AG04449 (cell line): ENCODE measurements around the gene DISP3.

Experiments
- CTCF ChIA-PET: fragments of 350-600 bp; formaldehyde crosslinking; extraction: SDS; loops from one replicate; lab custom pipeline; 2021; ENCODE audit warnings: antibody characterized with exemption; lab: Yijun Ruan, JAX
- POLR2A ChIA-PET: fragments of 400-600, 350-600 bp; formaldehyde crosslinking; extraction: SDS; loops from one replicate; lab custom pipeline; 2020; ENCODE audit warnings: antibody characterized with exemption, inconsistent platforms; lab: Yijun Ruan, JAX
- DNase-seq: peaks from one replicate; pipeline ENCODE4 v3.0.0-alpha.2; 2010; ENCODE audit warnings: low read depth, low spot score
- H3K4me3 ChIP-seq: 2 replicates; pipeline ENCODE4 v1.5.1; 2011; ENCODE audit warnings: low read depth, mild to moderate bottlenecking, control low read depth, low read length
- CTCF ChIP-seq: IDR thresholded peaks from one replicate; pipeline ENCODE4 v1.5.1; 2011; ENCODE audit warnings: mild to moderate bottlenecking, moderate library complexity, low read length, control low read depth, inconsistent platforms; ENCODE audit not compliant: insufficient read depth; ENCODE audit errors: missing control alignments

DISP3 gene

DNA sequence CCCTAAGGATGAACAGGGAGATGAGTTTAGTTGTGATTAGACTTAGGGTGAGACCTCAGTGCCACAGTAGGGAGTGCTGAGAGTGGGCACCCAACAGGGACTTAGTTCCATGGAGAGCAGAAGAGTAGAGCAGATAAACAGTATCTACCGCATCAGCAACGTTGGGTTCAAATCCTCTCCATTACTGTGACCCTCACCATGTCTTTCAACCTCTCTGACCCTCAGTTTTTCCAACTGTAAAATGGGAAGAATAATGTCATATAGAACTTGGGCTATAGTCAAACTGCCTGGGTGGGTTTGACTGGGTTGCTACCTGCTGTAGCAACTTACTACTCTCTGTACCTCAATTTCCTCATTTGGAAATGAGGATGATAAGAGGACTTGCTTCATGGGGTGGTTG is 6.7 kb upstream of the DISP3 start:
- TF ChIP-seq CTCF, result no peak
- no peak for DNase-seq
- no peak overlapping the region for H3K4me3 ChIP-seq
- ChIA-PET POLR2A (no interaction called here), CTCF (no interaction called here)

DNA sequence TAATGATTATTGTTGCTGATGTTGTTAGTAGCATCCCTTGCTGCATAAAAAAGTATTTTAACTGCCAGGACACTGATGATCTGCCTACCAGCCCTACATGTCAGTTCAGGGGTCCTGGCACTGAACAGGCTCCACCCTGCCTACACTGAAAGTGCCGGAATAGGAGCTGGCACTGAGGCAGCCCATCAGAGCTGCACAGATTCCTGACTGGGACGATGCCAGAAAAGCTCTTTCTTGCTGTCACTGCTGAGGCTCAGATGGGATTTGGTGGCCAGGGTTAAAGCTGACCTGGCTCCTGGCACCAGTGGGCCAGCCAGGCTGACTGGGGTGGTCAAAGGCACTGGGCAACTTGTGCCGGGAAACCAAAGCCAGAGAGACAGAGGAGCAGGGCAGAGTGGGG is 6.2 kb upstream of the DISP3 start:
- TF ChIP-seq CTCF, result no peak
- POLR2A ChIA-PET, result no interaction called here
- H3K4me3 ChIP-seq, result no peak overlapping the region
- CTCF ChIA-PET, result no interaction called here
- no peak for DNase-seq

DNA sequence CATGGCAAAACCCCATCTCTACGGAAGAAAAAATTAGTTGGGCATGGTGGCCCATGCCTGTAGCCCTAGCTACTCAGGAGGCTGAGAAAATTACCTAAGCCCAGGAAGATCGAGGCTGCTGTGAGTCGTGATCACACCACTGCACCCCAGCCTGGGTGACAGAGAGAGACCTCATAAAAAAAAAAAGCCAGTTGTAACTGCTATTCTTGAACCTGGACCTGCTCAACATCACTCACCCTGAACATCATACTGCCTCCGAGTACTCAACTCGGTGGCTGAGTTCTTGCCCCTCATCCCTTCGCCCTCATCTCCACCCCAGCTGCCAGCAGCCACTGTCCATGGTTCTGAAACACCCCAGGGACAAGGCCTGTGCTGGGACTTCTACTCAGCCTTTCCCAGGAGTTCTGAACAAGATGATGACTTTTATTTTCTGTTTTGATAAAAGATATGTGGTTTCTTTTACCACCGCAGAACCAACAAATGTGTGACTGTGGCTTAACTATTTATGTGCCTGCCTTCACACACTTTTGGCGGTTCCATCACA is 5.4 kb upstream of the DISP3 start:
- ChIA-PET CTCF (no interaction called here), POLR2A (no interaction called here)
- DNase-seq, result no peak
- no peak overlapping the region for H3K4me3 ChIP-seq
- no peak for TF ChIP-seq CTCF

DNA sequence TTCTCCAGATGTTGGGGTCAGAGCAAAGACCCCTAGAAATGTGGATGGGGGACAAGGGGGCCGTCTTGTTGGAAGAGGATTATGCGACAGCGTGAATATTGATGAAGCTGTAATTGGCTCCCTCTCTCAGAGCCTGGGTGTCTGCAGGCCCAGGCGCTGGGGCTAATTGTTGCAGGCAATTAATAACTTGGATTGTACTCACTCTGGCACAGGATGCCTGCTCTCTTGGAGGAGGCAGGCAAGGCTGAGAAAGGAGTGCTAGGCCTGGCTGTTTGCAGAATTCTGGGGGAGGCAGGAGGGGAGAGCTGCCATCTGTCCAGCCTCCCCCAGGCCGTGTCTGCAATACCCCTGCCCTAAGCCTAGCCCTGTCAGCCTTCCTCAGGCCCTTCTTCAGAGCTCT is 4.1 kb upstream of the DISP3 start:
- DNase-seq, result no peak
- ChIA-PET CTCF (no interaction called here), POLR2A (no interaction called here)
- H3K4me3 ChIP-seq, result no peak overlapping the region
- no peak for TF ChIP-seq CTCF

- no peak for TF ChIP-seq CTCF
- no peak overlapping the region for H3K4me3 ChIP-seq
- ChIA-PET CTCF (no interaction called here), POLR2A (no interaction called here)
- DNase-seq, result no peak
These were observed 3.2 kb upstream of the DISP3 start for GRCh38 chr1:11475748-11476147.

GRCh38 chr1:11479375-11479979 is 522 bp downstream of the DISP3 start:
- POLR2A ChIA-PET, result no interaction called here
- CTCF ChIA-PET, result interaction anchor here (0.6 to 0.7 kb wide), 2 partner anchors 164 to 374 kb away, joined by 3 read pairs; no protein-coding TSS in a partner anchor
- H3K4me3 ChIP-seq, result peak overlapping the region; percentile 61
- TF ChIP-seq CTCF, result no peak
- DNase-seq, result no peak
